ENCODE data around the gene BBLN.

GRCh38 chr9:128162215-128163026 lies 2.4 kb downstream of the BBLN start:
- TF ChIP-seq CTCF (IDR thresholded peaks at IDR 0.05; ENCODE audit: insufficient read depth, low read depth, low read length) (no peak), EZH2 (IDR thresholded peaks at IDR 0.05; ENCODE audit: insufficient read depth, low read length) (no peak)

All from astrocyte (in vitro differentiated cells and primary cell).